Sigmoid colon (tissue), 7 donors: ENCODE data around the gene LIMS2. TPM values are rescaled to one million over a fixed set of nuclear protein-coding genes. Genes with fewer than 3 reads are reported as not detected.

ENCODE experiments used
- DNase-seq: peaks from one replicate; pipeline ENCODE4 v3.0.0-alpha.2; 2019
- H3K27ac ChIP-seq, 4 donors: fragments of 200-600 bp; sonication (generic); one replicate each; pipeline ENCODE4 v1.5.1; 2016 to 2019; ENCODE audit warnings: mild to moderate bottlenecking in 1 of 4
- H3K27me3 ChIP-seq, 3 donors: fragments of 200-600 bp; sonication (generic); one replicate each; pipeline ENCODE4 v1.5.1; 2019; ENCODE audit warnings: mild to moderate bottlenecking in 1 of 3
- H3K36me3 ChIP-seq, 4 donors: fragments of 200-600 bp; sonication (generic); one replicate each; pipeline ENCODE4 v1.5.1; 2016 to 2019
- H3K4me1 ChIP-seq, 4 donors: fragments of 200-600 bp; sonication (generic); one replicate each; pipeline ENCODE4 v1.5.1; 2017 to 2019
- H3K4me3 ChIP-seq, 4 donors: fragments of 200-600 bp; sonication (generic); one replicate each; pipeline ENCODE4 v1.5.1; 2017 to 2019; ENCODE audit warnings: mild to moderate bottlenecking in 2 of 4, moderate library complexity in 1 of 4
- H3K9me3 ChIP-seq, 4 donors: fragments of 200-600 bp in 3 of 4; sonication (generic) in 3 of 4; one replicate each; pipeline versions ENCODE4 v1.5.1 to v1.6.1; 2013 to 2019
- EP300 ChIP-seq, 4 donors: sonication (generic); formaldehyde crosslinking; IDR thresholded peaks; one replicate each; pipeline ENCODE4 v1.6.1; 2017; ENCODE audit warnings: antibody characterized with exemption in 4 of 4
- POLR2A ChIP-seq, 2 donors: fragments of 450-650 bp; IDR thresholded peaks; one replicate each; pipeline ENCODE4 v1.6.1; 2016; ENCODE audit warnings: antibody characterized with exemption in 2 of 2, mild to moderate bottlenecking in 2 of 2, moderate library complexity in 2 of 2
- POLR2AphosphoS5 ChIP-seq, 4 donors: sonication (generic); formaldehyde crosslinking; IDR thresholded peaks; one replicate each; pipeline ENCODE4 v1.6.1; 2017; ENCODE audit warnings: antibody characterized with exemption in 4 of 4
- WGBS, 2 donors: extraction: QIAGEN DNeasy Blood & Tissue Kit; methylation state at CpG; one replicate each; pipeline ENCODE4 v1.1.7; 2013; 5-methylcytosine and 5-hydroxymethylcytosine counted together
- intact Hi-C: fragments of 100-400 bp; cut with DNase I; formaldehyde crosslinking; loops from one replicate; pipeline ENCODE4 v1.15.1; 2023
- polyA plus RNA-seq, 3 donors: library from polyadenylated mRNA; stranded (reverse); fragments of 200-250 nt; gene quantifications; one replicate each; pipeline ENCODE4 v1.2.3, GENCODE V29; 2013
- total RNA-seq, 4 donors: library from RNA; depleted of rRNA; stranded (reverse); fragments of >200 nt; gene quantifications; one replicate each; pipeline ENCODE4 v1.1.0, GENCODE V29; 2016
- TF ChIP-seq, protein P1 (sequence below), 4 experiments: fragments of 450-650 bp in 3 of 4; fragments of 200-600 bp in 1 of 4; IDR thresholded peaks; one replicate each; pipeline ENCODE4 v1.5.1; 2016 to 2019; ENCODE audit warnings: antibody characterized with exemption in 4 of 4, mild to moderate bottlenecking in 3 of 4, moderate library complexity in 2 of 4
- donor health status: healthy with polysubstance abuse.
- donor health status: Bipolar disorder and iron deficiency.
- donor health status: healthy.

Gene LIMS2
- total and polyA plus RNA-seq, 7 donors, result 3.2 to 357 (median 125) TPM

DNA sequence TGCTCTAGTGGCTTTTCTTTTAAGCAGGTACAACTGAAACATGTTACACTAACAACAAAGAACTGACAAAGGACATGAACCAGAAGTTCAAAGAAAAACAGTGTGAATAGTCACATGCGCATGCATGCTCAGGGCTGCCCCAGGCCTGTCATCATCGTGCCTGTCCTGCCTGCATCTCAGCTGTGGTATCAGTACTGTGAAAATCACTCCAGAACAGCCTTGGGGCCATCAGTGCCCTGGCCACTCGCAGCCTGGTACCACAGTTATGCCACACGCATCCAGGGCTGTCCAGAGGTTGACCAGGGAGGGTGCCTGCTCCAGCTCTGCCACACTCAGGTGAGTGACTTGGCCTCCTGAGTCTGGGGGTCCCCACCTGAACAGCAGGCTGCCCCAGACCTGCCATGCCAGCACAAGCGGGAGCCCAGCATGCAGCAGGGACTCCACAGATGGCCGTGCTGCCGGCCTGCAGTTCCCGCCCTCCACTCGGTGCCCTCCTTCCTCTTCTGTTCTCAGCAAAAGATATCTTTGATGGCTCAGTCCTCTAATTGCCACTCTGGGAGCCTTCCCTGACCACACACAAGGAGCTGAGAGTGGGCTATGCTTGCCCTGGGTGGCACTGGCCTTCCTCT is 12.3 kb downstream of the LIMS2 start:
- Histone ChIP-seq H3K27ac (peak overlapping the region; percentile 86 to 97 (median 92)), H3K9me3 (no peaks in the 10 kb centered on the region), H3K36me3 (peaks cover 0 to 12% (median 4%) of the 10 kb centered on the region in 4 donors), H3K4me1 (peaks cover 0 to 98% (median 96%) of the 10 kb centered on the region in 4 donors), H3K27me3 (no peaks in the 10 kb centered on the region), H3K4me3 (peak overlapping the region; percentile 26 to 52 (median 44))
- intact Hi-C loops, result no loop called here
- TF ChIP-seq EP300 (IDR thresholded peaks at IDR 0.05), result peak in 2 of 4 donors; percentile 40 to 64
- TF ChIP-seq, protein P1, sequence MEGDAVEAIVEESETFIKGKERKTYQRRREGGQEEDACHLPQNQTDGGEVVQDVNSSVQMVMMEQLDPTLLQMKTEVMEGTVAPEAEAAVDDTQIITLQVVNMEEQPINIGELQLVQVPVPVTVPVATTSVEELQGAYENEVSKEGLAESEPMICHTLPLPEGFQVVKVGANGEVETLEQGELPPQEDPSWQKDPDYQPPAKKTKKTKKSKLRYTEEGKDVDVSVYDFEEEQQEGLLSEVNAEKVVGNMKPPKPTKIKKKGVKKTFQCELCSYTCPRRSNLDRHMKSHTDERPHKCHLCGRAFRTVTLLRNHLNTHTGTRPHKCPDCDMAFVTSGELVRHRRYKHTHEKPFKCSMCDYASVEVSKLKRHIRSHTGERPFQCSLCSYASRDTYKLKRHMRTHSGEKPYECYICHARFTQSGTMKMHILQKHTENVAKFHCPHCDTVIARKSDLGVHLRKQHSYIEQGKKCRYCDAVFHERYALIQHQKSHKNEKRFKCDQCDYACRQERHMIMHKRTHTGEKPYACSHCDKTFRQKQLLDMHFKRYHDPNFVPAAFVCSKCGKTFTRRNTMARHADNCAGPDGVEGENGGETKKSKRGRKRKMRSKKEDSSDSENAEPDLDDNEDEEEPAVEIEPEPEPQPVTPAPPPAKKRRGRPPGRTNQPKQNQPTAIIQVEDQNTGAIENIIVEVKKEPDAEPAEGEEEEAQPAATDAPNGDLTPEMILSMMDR (IDR thresholded peaks at IDR 0.05), result no peak
- TF ChIP-seq POLR2A (IDR thresholded peaks at IDR 0.05), result no peak
- peak; percentile 63 to 88 (median 76) for TF ChIP-seq POLR2AphosphoS5 (IDR thresholded peaks at IDR 0.05)
- 83 to 85% methylated on average over 9 of the region's 9 CpGs for WGBS, 2 donors
- DNase-seq, result peak; percentile 74

DNA sequence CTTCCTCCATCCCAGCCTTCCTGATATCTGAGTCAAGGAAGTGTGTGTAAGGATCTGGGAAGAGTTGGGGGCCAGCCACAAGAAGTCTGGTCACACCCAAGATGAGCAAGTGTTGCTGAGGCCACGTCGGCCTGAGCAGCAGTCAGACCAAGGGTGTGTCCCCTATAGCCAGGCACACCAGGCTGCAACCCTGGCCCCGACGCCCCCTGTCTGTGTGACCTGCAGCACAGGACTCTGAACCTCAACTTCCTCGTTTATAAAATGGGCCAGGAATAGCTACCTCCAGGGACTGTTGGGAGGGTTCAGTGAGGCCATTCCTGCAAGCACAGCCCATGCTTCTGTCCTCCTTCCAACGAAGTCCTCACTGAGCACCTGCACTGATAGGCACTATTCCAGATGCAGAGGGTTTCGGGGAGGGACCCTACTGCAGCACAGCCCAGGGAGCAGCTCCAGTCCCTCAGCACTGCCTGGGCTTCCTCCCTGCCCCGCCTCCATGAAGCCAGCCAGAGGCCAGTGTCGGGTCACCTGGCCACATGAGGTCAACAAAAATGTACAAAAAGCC is 13.3 kb downstream of the LIMS2 start:
- TF ChIP-seq POLR2A (IDR thresholded peaks at IDR 0.05) (no peak), EP300 (IDR thresholded peaks at IDR 0.05) (no peak), POLR2AphosphoS5 (IDR thresholded peaks at IDR 0.05) (peak in 1 of 4 donors; percentile 26)
- TF ChIP-seq, protein P1 (IDR thresholded peaks at IDR 0.05), result no peak
- Histone ChIP-seq H3K4me3 (peak overlapping the region in 1 of 4 donors; percentile 5), H3K36me3 (peaks cover 0 to 21% (median 8%) of the 10 kb centered on the region in 4 donors), H3K27me3 (no peaks in the 10 kb centered on the region), H3K9me3 (no peaks in the 10 kb centered on the region), H3K27ac (peak overlapping the region; percentile 86 to 97 (median 92)), H3K4me1 (peaks cover 0 to 99% (median 99%) of the 10 kb centered on the region in 4 donors)
- WGBS, 2 donors, result 44 to 60% methylated on average over 9 of the region's 9 CpGs
- intact Hi-C loops, result no loop called here
- peak; percentile 73 for DNase-seq

GRCh38 chr2:127661072-127661649 is 14.2 kb downstream of the LIMS2 start:
- intact Hi-C loops, result no loop called here
- Histone ChIP-seq H3K4me1 (peaks cover 0 to 100% (median 99%) of the 10 kb centered on the region in 4 donors), H3K27me3 (no peaks in the 10 kb centered on the region), H3K9me3 (no peaks in the 10 kb centered on the region), H3K36me3 (peaks cover 0 to 21% (median 14%) of the 10 kb centered on the region in 4 donors), H3K27ac (peak overlapping the region; percentile 86 to 97 (median 92)), H3K4me3 (peak overlapping the region in 1 of 4 donors; percentile 5)
- peak; percentile 73 for DNase-seq
- WGBS, 2 donors, result 91 to 94% methylated on average over 14 of the region's 14 CpGs
- TF ChIP-seq EP300 (IDR thresholded peaks at IDR 0.05) (no peak), POLR2AphosphoS5 (IDR thresholded peaks at IDR 0.05) (peak in 1 of 4 donors; percentile 39)

DNA sequence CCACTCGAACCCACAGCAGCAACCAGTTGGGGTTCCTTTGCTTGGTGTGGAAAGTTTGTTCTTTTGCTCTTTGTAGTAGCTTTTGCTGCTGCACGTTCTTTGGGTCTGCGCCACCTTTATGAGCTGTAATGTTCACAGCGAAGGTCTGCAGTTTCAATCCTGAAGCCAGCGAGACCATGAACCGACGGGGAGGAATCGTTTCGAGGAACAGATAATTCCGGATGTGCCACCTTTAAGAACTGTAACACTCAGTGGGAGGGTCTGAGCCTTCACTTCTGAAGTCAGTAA is 15.1 kb downstream of the LIMS2 start:
- no peaks in the 10 kb centered on the region for H3K27me3 ChIP-seq
- H3K27ac ChIP-seq, result peak overlapping the region; percentile 86 to 97 (median 92)
- WGBS, 2 donors, result 93 to 95% methylated on average over 10 of the region's 10 CpGs
- H3K36me3 ChIP-seq, result peaks cover 0 to 26% (median 14%) of the 10 kb centered on the region in 4 donors
- intact Hi-C loops, result no loop called here
- TF ChIP-seq POLR2AphosphoS5 (IDR thresholded peaks at IDR 0.05) (peak in 1 of 4 donors; percentile 69), EP300 (IDR thresholded peaks at IDR 0.05) (no peak)
- TF ChIP-seq, protein P1 (IDR thresholded peaks at IDR 0.05), result no peak
- DNase-seq, result peak; percentile 64
- H3K9me3 ChIP-seq, result no peaks in the 10 kb centered on the region
- H3K4me3 ChIP-seq, result peak overlapping the region in 1 of 4 donors; percentile 5
- peaks cover 0 to 100% (median 99%) of the 10 kb centered on the region in 4 donors for H3K4me1 ChIP-seq
